ENCODE results near the gene NCL.

The NCL gene

GRCh38 chr2:231463698-231464575 is at the start of gene NCL:
TSS of gene NCL (minus strand) at chr2:231464484. CDS start at chr2:231464353, 131 bp downstream.
- DNase-seq (ENCODE audit: low read depth), result peak; percentile 81

- DNase-seq (ENCODE audit: low read depth), result no peak
Observed at GRCh38 chr2:231513746-231514224, 49.5 kb upstream of the NCL start.

GRCh38 chr2:231512222-231512621 is 47.9 kb upstream of the NCL start:
- DNase-seq (ENCODE audit: low read depth), result no peak

GRCh38 chr2:231503766-231504165 is 39.5 kb upstream of the NCL start:
- DNase-seq (ENCODE audit: low read depth), result no peak

GRCh38 chr2:231502596-231502995 is 38.3 kb upstream of the NCL start:
- DNase-seq (ENCODE audit: low read depth), result no peak

GRCh38 chr2:231497651-231498050 is 33.4 kb upstream of the NCL start:
- DNase-seq (ENCODE audit: low read depth), result no peak

- DNase-seq (ENCODE audit: low read depth), result no peak
Observed at GRCh38 chr2:231494669-231495068, 30.4 kb upstream of the NCL start.

GRCh38 chr2:231490801-231491200 is 26.5 kb upstream of the NCL start:
- DNase-seq (ENCODE audit: low read depth), result no peak

- no peak for DNase-seq (ENCODE audit: low read depth)
Observed at GRCh38 chr2:231489990-231490389, 25.7 kb upstream of the NCL start.

GRCh38 chr2:231488331-231488730 is 24.0 kb upstream of the NCL start:
- DNase-seq (ENCODE audit: low read depth), result no peak

GRCh38 chr2:231486851-231487596 is 22.7 kb upstream of the NCL start:
- DNase-seq (ENCODE audit: low read depth), result no peak

GRCh38 chr2:231483398-231484329 is 19.4 kb upstream of the NCL start:
- DNase-seq (ENCODE audit: low read depth), result no peak

- peak; percentile 60 for DNase-seq (ENCODE audit: low read depth)
Observed at GRCh38 chr2:231482806-231483391, 18.6 kb upstream of the NCL start.

GRCh38 chr2:231480781-231481180 is 16.5 kb upstream of the NCL start:
- no peak for DNase-seq (ENCODE audit: low read depth)

- DNase-seq (ENCODE audit: low read depth), result no peak
Observed at GRCh38 chr2:231479455-231479854, 15.2 kb upstream of the NCL start.

GRCh38 chr2:231476920-231477319 is 12.6 kb upstream of the NCL start:
- DNase-seq (ENCODE audit: low read depth), result no peak

GRCh38 chr2:231475965-231476364 is 11.7 kb upstream of the NCL start:
- no peak for DNase-seq (ENCODE audit: low read depth)

GRCh38 chr2:231472816-231473215 is 8.5 kb upstream of the NCL start:
- DNase-seq (ENCODE audit: low read depth), result no peak

GRCh38 chr2:231470246-231470900 is 6.1 kb upstream of the NCL start:
- DNase-seq (ENCODE audit: low read depth), result no peak

- no peak for DNase-seq (ENCODE audit: low read depth)
Observed at GRCh38 chr2:231469583-231469950, 5.3 kb upstream of the NCL start.

Data from activated gamma-delta T cell treated with anti-CD3 and anti-CD28 coated beads, Interleukin-2, amount 50 U/mL, for 16 hours (primary cell).